ENCODE data around the gene MZT1.
A peak's percentile ranks its signal among the peaks of the same experiment; 100 is the strongest.

The MZT1 gene

GRCh38 chr13:72694314-72694713, 33.1 kb downstream of the MZT1 start:
- Histone ChIP-seq H3K4me3 (ENCODE audit: low read depth, low read length) (no peak overlapping the region), H3K36me3 (no peaks in the 10 kb centered on the region), H3K9me3 (no peaks in the 10 kb centered on the region), H3K4me1 (no peaks in the 10 kb centered on the region), H3K27me3 (no peaks in the 10 kb centered on the region)
- DNase-seq, result peak; percentile 18
- TF ChIP-seq CTCF (IDR thresholded peaks at IDR 0.05; ENCODE audit: low read depth, low read length), result no peak

- H3K36me3 ChIP-seq, result no peaks in the 10 kb centered on the region
- no peak for DNase-seq
- H3K4me3 ChIP-seq (ENCODE audit: low read depth, low read length), result no peak overlapping the region
- H3K4me1 ChIP-seq, result no peaks in the 10 kb centered on the region
- no peaks in the 10 kb centered on the region for H3K27me3 ChIP-seq
- no peaks in the 10 kb centered on the region for H3K9me3 ChIP-seq
- TF ChIP-seq CTCF (IDR thresholded peaks at IDR 0.05; ENCODE audit: low read depth, low read length), result no peak
Observed at GRCh38 chr13:72693832-72694231, 33.6 kb downstream of the MZT1 start.

GRCh38 chr13:72692884-72693514, 34.4 kb downstream of the MZT1 start:
- Histone ChIP-seq H3K9me3 (no peaks in the 10 kb centered on the region), H3K27me3 (no peaks in the 10 kb centered on the region), H3K36me3 (no peaks in the 10 kb centered on the region), H3K4me3 (ENCODE audit: low read depth, low read length) (no peak overlapping the region), H3K4me1 (no peaks in the 10 kb centered on the region)
- DNase-seq, result no peak
- no peak for TF ChIP-seq CTCF (IDR thresholded peaks at IDR 0.05; ENCODE audit: low read depth, low read length)

GRCh38 chr13:72689181-72689696, 38.2 kb downstream of the MZT1 start:
- no peaks in the 10 kb centered on the region for H3K36me3 ChIP-seq
- H3K4me3 ChIP-seq (ENCODE audit: low read depth, low read length), result no peak overlapping the region
- H3K27me3 ChIP-seq, result no peaks in the 10 kb centered on the region
- DNase-seq, result no peak
- H3K4me1 ChIP-seq, result no peaks in the 10 kb centered on the region
- H3K9me3 ChIP-seq, result no peaks in the 10 kb centered on the region
- TF ChIP-seq CTCF (IDR thresholded peaks at IDR 0.05; ENCODE audit: low read depth, low read length), result no peak

GRCh38 chr13:72686766-72687165, 40.7 kb downstream of the MZT1 start:
- Histone ChIP-seq H3K36me3 (no peaks in the 10 kb centered on the region), H3K4me3 (ENCODE audit: low read depth, low read length) (no peak overlapping the region), H3K27me3 (no peaks in the 10 kb centered on the region), H3K9me3 (no peaks in the 10 kb centered on the region), H3K4me1 (no peaks in the 10 kb centered on the region)
- no peak for TF ChIP-seq CTCF (IDR thresholded peaks at IDR 0.05; ENCODE audit: low read depth, low read length)
- no peak for DNase-seq

- Histone ChIP-seq H3K27me3 (no peaks in the 10 kb centered on the region), H3K36me3 (no peaks in the 10 kb centered on the region), H3K4me3 (ENCODE audit: low read depth, low read length) (no peak overlapping the region), H3K4me1 (peaks cover 10% of the 10 kb centered on the region; the same call in 1 of the 2 replicates), H3K9me3 (no peaks in the 10 kb centered on the region)
- no peak for DNase-seq
- no peak for TF ChIP-seq CTCF (IDR thresholded peaks at IDR 0.05; ENCODE audit: low read depth, low read length)
Observed at GRCh38 chr13:72680353-72680752, 47.1 kb downstream of the MZT1 start.

All from BE2C (cell line).